K562 (cell line): ENCODE results near the gene LRMDA. TPM values are rescaled to one million over a fixed set of nuclear protein-coding genes. Genes with fewer than 3 reads are reported as not detected.

Source experiments
- ATAC-seq: fragments of 200-7000 bp; cut with Tn5 transposase; 3 replicates; pipeline ENCODE4 v1.9.1; 2020; ENCODE audit warnings: moderate library complexity
- BruUV-seq: library from RNA; stranded (reverse); fragments of 400-500 nt; replicated peaks from 2 replicates; lab custom pipeline; 2021; lab: Mats Ljungman, UMichigan
- CTCF ChIA-PET: fragments of 300-600 bp; formaldehyde crosslinking; extraction: SDS; loops from one replicate; lab custom pipeline; 2021; ENCODE audit warnings: low intra/inter-chr PET ratio; lab: Yijun Ruan, JAX
- POLR2A ChIA-PET: fragments of 300-600, 350-650 bp; sonication (Branson Sonifier 250); formaldehyde crosslinking; extraction: SDS; loops from one replicate; lab custom pipeline; 2021; ENCODE audit warnings: antibody characterized with exemption, inconsistent platforms; lab: Yijun Ruan, JAX
- DNase-seq, 4 experiments: peaks; one replicate each; pipeline versions ENCODE4 v3.0.0 to v3.0.0-alpha.2; 2011 to 2018; ENCODE audit warnings: low spot score in 3 of 4, mixed read lengths in 3 of 4; ENCODE audit errors: extremely low read depth in 1 of 4
- FAIRE-seq: peaks from 2 replicates; lab custom pipeline; 2011; peaks lifted over from hg19 to GRCh38; lab: Jason Lieb, UNC
- H2AFZ ChIP-seq: 2 replicates; pipeline ENCODE4 v1.6.0; 2011; ENCODE audit warnings: low read depth, low read length, control low read depth, inconsistent platforms
- H3K27ac ChIP-seq: fragments of 200-600 bp; 3 replicates; pipeline ENCODE4 v1.8.0; 2011; ENCODE audit warnings: low read depth, mild to moderate bottlenecking, control low read depth, inconsistent platforms, low read length, moderate library complexity, mixed read lengths; ENCODE audit errors: extremely low read depth
- H3K27me3 ChIP-seq, 2 experiments: fragments of 300-600 bp in 1 of 2; 2 replicates in 1 of 2; 3 replicates in 1 of 2; pipeline versions ENCODE4 v1.6.0 to v1.8.0; 2011; ENCODE audit warnings: inconsistent platforms in 2 of 2, low read length in 2 of 2, mild to moderate bottlenecking in 1 of 2, mixed read lengths in 1 of 2, moderate library complexity in 1 of 2; ENCODE audit not compliant: control insufficient read depth in 2 of 2, insufficient read depth in 2 of 2
- H3K36me3 ChIP-seq: fragments of 300-600 bp; 3 replicates; pipeline ENCODE4 v1.8.0; 2011; ENCODE audit warnings: mild to moderate bottlenecking, low read length, inconsistent platforms; ENCODE audit not compliant: control insufficient read depth, insufficient read depth
- H3K4me1 ChIP-seq, 2 experiments: fragments of 200-600 bp in 1 of 2; replicated peaks in 1 of 2; 2 replicates in 1 of 2; 3 replicates in 1 of 2; pipeline versions ENCODE4 v1.5.1 to v1.8.0; 2011; ENCODE audit warnings: inconsistent platforms in 2 of 2, low read length in 2 of 2, mild to moderate bottlenecking in 1 of 2, mixed read lengths in 1 of 2, moderate library complexity in 1 of 2; ENCODE audit not compliant: control insufficient read depth in 2 of 2, insufficient read depth in 2 of 2
- H3K4me2 ChIP-seq: 2 replicates; pipeline ENCODE4 v1.6.1; 2011; ENCODE audit warnings: low read length, control low read depth, inconsistent platforms, mixed read lengths; ENCODE audit not compliant: insufficient read depth
- H3K4me3 ChIP-seq: fragments of 200-600 bp; sonication (generic), shearing (Covaris generic); 2 replicates; pipeline ENCODE4 v1.5.1; 2016; ENCODE audit warnings: control low read depth, inconsistent platforms
- H3K79me2 ChIP-seq: fragments of 200-600 bp; 3 replicates; pipeline ENCODE4 v1.8.0; 2011; ENCODE audit warnings: low read length, inconsistent platforms; ENCODE audit not compliant: control insufficient read depth, insufficient read depth
- H3K9ac ChIP-seq, 2 experiments: 2 replicates each; pipeline versions ENCODE4 v1.6.0 to v1.6.1; 2011; ENCODE audit warnings: low read depth in 2 of 2, low read length in 2 of 2, control low read depth in 1 of 2, inconsistent platforms in 1 of 2, mild to moderate bottlenecking in 1 of 2, mixed read lengths in 1 of 2; ENCODE audit not compliant: insufficient read depth in 1 of 2
- H3K9me1 ChIP-seq: one replicate; pipeline ENCODE4 v1.6.0; 2011; ENCODE audit warnings: inconsistent platforms, mild to moderate bottlenecking, low read length, moderate library complexity; ENCODE audit not compliant: control insufficient read depth, insufficient read depth
- H3K9me3 ChIP-seq: replicated peaks from 2 replicates; pipeline ENCODE4 v1.5.1; 2011; ENCODE audit warnings: low read depth, low read length, inconsistent platforms; ENCODE audit not compliant: control insufficient read depth, insufficient read depth
- H4K20me1 ChIP-seq: replicated peaks from 2 replicates; pipeline ENCODE4 v1.6.1; 2011; ENCODE audit warnings: low read length, inconsistent platforms, mixed read lengths; ENCODE audit not compliant: control insufficient read depth, insufficient read depth
- ARNT ChIP-seq, 2 experiments: fragments of 450-650 bp; IDR thresholded peaks; 2 replicates each; pipeline ENCODE4 v1.6.1; 2016; ENCODE audit warnings: mild to moderate bottlenecking in 1 of 2
- GTF2A2 ChIP-seq: IDR thresholded peaks from 2 replicates; pipeline ENCODE4 v1.6.1; 2016; ENCODE audit warnings: mild to moderate bottlenecking, missing genetic modification characterization, missing compliant biosample characterization
- HMG20B ChIP-seq: fragments of 250-450 bp; sonication (Bioruptor Pico); IDR thresholded peaks from 2 replicates; pipeline ENCODE4 v1.5.0; 2021; ENCODE audit warnings: mild to moderate bottlenecking
- MNT ChIP-seq, 2 experiments: fragments of 450-650 bp; conservative IDR thresholded peaks; 2 replicates each; pipeline ENCODE4 v1.6.1; 2017; ENCODE audit warnings: mild to moderate bottlenecking in 2 of 2, moderate library complexity in 2 of 2
- MTA1 ChIP-seq: fragments of 450-650 bp; IDR thresholded peaks from 2 replicates; pipeline ENCODE4 v1.6.1; 2017; ENCODE audit warnings: borderline replicate concordance
- NFIX ChIP-seq: fragments of 250-450 bp; sonication (Bioruptor Pico); IDR thresholded peaks from 2 replicates; pipeline ENCODE4 v1.4.0; 2020; ENCODE audit warnings: low read depth, mild to moderate bottlenecking, moderate library complexity
- SIN3B ChIP-seq: fragments of 450-650 bp; IDR thresholded peaks from 2 replicates; pipeline ENCODE4 v1.6.1; 2017; ENCODE audit warnings: low read depth, mild to moderate bottlenecking, moderate library complexity
- SRF ChIP-seq, 2 experiments: fragments of 250-450, 450-650 bp in 1 of 2; sonication (Bioruptor Pico) in 1 of 2; sonication (generic) in 1 of 2; formaldehyde crosslinking; IDR thresholded peaks; 2 replicates each; pipeline versions ENCODE4 v1.5.0 to v1.5.1; 2020 to 2022; ENCODE audit warnings: mild to moderate bottlenecking in 1 of 2, missing genetic modification reagents in 1 of 2
- ZNF280B ChIP-seq: fragments of 250-450 bp; sonication (Bioruptor Pico); IDR thresholded peaks from 2 replicates; pipeline ENCODE4 v1.5.1; 2021; ENCODE audit warnings: mild to moderate bottlenecking
- ZNF584 ChIP-seq: fragments of 200-800 bp; sonication (Bioruptor generic); IDR thresholded peaks from 2 replicates; pipeline ENCODE4 v1.6.1; 2016; ENCODE audit warnings: low read depth, mild to moderate bottlenecking, missing genetic modification characterization, missing compliant biosample characterization
- ZNF780A ChIP-seq: fragments of 250-450 bp; sonication (Bioruptor Pico); IDR thresholded peaks from 2 replicates; pipeline ENCODE4 v1.5.0; 2021; ENCODE audit warnings: mild to moderate bottlenecking
- WGBS: fragments of 100-300 bp; shearing (Covaris generic); methylation state at CpG from one replicate; pipeline ENCODE4 v1.1.6; 2016; ENCODE audit warnings: low coverage, mixed read lengths; ENCODE audit not compliant: insufficient coverage; ENCODE audit errors: missing lambda C conversion rate; 5-methylcytosine and 5-hydroxymethylcytosine counted together
- in situ Hi-C: fragments of 300-500 bp; cut with MboI; formaldehyde crosslinking; loops from 4 replicates; pipeline ENCODE4 v1.15.0; 2018; ENCODE audit warnings: inconsistent platforms, mixed read lengths
- intact Hi-C: fragments of 100-400 bp; cut with micrococcal nuclease; formaldehyde crosslinking; loops from 2 replicates; pipeline ENCODE4 v1.14.2; 2022
- polyA plus RNA-seq, 8 experiments: library from polyadenylated mRNA; depleted of rRNA in 4 of 8; stranded (reverse) in 5 of 8; unstranded in 3 of 8; fragments of >200 nt; fragmentation: Nextera tagmentation in 2 of 8; fragmentation: Illumina TruSeq in 1 of 8; extraction: Ambion mirVana in 2 of 8; extraction: Trizol in 1 of 8; gene quantifications; 2 replicates each; pipeline versions ENCODE4 v1.2.1 to v1.2.3, GENCODE V29; 2011 to 2014; ENCODE audit warnings: inconsistent platforms in 1 of 8, missing spikeins in 1 of 8
- total RNA-seq, 7 experiments: library from RNA; depleted of rRNA in 6 of 7; stranded (reverse); fragments of >200 nt in 6 of 7; fragmentation: Illumina TruSeq in 2 of 7; extraction: Trizol in 2 of 7; gene quantifications; 2 replicates each; pipeline versions ENCODE4 v1.2.1 to v1.2.3, GENCODE V29; 2011 to 2021; ENCODE audit warnings: low replicate concordance in 1 of 7

LRMDA gene
- total and polyA plus RNA-seq, 9 of the 15 experiments (the other 6 are each of a cell fraction or from before 2014, with no cell fraction given), result 0.25 TPM; not detected in 8

DNA sequence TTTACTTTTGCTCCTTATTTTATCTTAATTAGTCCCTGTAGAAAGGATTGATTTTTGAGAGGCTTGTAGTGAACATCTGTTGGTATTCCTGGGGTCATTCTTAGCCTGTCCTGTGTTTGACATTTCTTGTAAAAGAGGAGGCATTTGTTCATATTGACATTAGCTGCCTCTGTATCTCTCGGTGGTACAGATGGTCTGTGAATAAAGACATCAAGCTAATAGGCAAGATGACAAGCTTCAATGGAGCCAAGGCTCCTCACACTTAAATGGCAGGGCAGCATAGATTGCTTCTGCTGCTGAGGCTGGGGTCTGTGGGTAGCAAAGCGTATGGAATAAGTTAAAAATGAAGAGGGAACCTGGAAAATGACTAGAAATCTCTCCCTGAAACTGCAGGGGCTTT lies 687.6 kb downstream of the LRMDA start:
- Histone ChIP-seq H3K9me1 (no peaks in the 10 kb centered on the region), H3K9ac (no peak overlapping the region), H3K27me3 (no peaks in the 10 kb centered on the region), H2AFZ (no peak overlapping the region), H3K9me3 (no peaks in the 10 kb centered on the region), H3K4me1 (no peaks in the 10 kb centered on the region), H3K27ac (no peak overlapping the region), H3K79me2 (no peaks in the 10 kb centered on the region), H3K36me3 (no peaks in the 10 kb centered on the region), H3K4me3 (no peak overlapping the region), H4K20me1 (no peaks in the 10 kb centered on the region), H3K4me2 (no peak overlapping the region)
- ATAC-seq (no peak), FAIRE-seq (no peak), DNase-seq (no peak)
- in situ Hi-C loops, result no loop called here
- TF ChIP-seq MTA1 (no peak), HMG20B (no peak), GTF2A2 (tag) (no peak), ZNF280B (CRISPR knock-in tag) (no peak), MNT (conservative IDR thresholded peaks at IDR 0.05) (no peak), ZNF584 (CRISPR knock-in tag) (no peak), SIN3B (no peak), ARNT (IDR thresholded peaks at IDR 0.05) (no peak), SRF (CRISPR knock-in tag; IDR thresholded peaks at IDR 0.05) (no peak), ZNF780A (CRISPR knock-in tag) (no peak), NFIX (CRISPR knock-in tag) (no peak)
- 0% methylated on average over 2 of the region's 2 CpGs for WGBS
- CTCF ChIA-PET, result no interaction called here
- BruUV-seq, result no TSS peak
- intact Hi-C loops, result no loop called here
- POLR2A ChIA-PET, result no interaction called here
